Fibroblast of the aortic adventitia (primary cell): ENCODE results near the gene SSH2. TPM values are rescaled to one million over a fixed set of nuclear protein-coding genes. Genes with fewer than 3 reads are reported as not detected.

Experiments used
- DNase-seq: peaks from one replicate; pipeline ENCODE4 v3.0.0-alpha.2; 2010; ENCODE audit warnings: low read depth
- H3K4me3 ChIP-seq: 2 replicates; pipeline ENCODE4 v1.5.1; 2011; ENCODE audit warnings: low read depth, mild to moderate bottlenecking, control low read depth, low read length, moderate library complexity
- total RNA-seq: library from RNA; depleted of rRNA; stranded (reverse); fragments of >200 nt; gene quantifications from 2 replicates; pipeline ENCODE4 v1.2.3, GENCODE V29; 2012; ENCODE audit warnings: low replicate concordance
- TF ChIP-seq, protein P1 (sequence below): IDR thresholded peaks from 2 replicates; pipeline ENCODE4 v1.5.1; 2011; ENCODE audit warnings: mild to moderate bottlenecking, low read length, control low read depth, inconsistent platforms; ENCODE audit not compliant: insufficient read depth

SSH2 gene
- total RNA-seq, 1 donor, result 21.1 TPM

DNA sequence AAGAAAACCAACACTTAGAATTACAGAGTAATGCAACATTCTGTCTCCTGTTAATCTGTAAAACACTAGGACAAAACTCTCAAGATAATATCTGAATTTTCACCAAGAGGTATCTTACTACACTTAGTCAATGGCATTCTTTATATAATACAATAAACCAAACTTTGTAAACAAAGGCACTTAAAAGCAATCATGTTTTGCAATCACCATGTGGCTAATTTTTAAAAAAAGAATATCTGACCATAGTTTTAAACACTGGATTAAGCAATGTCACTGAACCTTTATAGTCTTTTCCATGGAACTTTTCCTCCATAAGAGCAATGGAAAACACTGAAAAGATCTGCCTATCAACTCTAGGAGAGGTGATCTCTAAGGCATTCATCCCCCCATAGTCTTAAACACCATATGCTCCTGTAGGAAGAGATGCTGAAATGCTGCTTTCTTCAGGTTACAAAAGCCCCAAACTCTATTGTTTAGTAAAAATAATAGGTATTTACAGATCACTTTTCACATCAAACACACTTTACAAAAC lies 163.2 kb downstream of the SSH2 start:
- no peak for DNase-seq
- H3K4me3 ChIP-seq, result no peak overlapping the region

DNA sequence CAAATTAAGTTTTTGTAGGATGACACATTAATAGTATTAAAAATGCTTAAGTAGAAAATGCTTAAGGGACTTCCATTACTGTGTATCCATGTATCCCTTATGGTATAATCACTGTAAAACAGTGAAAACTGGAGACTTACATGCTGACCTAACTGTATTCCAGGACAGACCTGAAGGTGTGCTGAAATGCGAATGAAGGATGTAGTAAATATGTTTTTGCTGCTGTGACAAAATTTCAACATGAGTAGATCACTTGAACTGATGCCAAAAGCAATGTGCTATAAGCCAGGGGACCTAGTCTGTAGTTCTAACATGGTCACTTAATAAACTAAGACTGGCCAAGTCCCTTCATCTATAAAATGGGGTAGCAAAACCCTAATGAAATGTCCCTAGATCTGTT lies 165.3 kb downstream of the SSH2 start:
- TF ChIP-seq, protein P1, sequence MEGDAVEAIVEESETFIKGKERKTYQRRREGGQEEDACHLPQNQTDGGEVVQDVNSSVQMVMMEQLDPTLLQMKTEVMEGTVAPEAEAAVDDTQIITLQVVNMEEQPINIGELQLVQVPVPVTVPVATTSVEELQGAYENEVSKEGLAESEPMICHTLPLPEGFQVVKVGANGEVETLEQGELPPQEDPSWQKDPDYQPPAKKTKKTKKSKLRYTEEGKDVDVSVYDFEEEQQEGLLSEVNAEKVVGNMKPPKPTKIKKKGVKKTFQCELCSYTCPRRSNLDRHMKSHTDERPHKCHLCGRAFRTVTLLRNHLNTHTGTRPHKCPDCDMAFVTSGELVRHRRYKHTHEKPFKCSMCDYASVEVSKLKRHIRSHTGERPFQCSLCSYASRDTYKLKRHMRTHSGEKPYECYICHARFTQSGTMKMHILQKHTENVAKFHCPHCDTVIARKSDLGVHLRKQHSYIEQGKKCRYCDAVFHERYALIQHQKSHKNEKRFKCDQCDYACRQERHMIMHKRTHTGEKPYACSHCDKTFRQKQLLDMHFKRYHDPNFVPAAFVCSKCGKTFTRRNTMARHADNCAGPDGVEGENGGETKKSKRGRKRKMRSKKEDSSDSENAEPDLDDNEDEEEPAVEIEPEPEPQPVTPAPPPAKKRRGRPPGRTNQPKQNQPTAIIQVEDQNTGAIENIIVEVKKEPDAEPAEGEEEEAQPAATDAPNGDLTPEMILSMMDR, result no peak
- no peak overlapping the region for H3K4me3 ChIP-seq
- no peak for DNase-seq

More for the DNA sequence above, 163.2 kb downstream of the SSH2 start:
- TF ChIP-seq, protein P1, result no peak

DNA sequence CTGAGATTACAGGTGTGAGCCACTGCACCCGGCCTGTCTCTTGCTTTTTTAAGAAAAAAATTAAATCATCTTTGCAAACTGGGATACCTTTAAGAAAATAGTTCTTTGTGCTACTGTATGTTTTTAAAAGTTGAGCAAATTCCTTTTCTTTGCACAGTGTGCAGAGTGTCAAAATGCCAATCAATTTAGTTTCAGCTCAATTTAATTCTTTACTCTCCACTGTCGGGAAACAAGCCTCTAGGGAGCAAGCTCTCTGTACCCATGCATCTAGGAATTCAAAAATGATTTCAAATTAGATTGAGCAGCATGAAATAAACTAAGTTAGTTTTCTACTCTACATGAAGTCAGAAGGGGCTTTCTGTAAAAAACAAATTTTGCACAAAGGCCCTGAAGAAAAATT lies 165.8 kb downstream of the SSH2 start:
- no peak overlapping the region for H3K4me3 ChIP-seq
- TF ChIP-seq, protein P1, result no peak
- DNase-seq, result no peak

DNA sequence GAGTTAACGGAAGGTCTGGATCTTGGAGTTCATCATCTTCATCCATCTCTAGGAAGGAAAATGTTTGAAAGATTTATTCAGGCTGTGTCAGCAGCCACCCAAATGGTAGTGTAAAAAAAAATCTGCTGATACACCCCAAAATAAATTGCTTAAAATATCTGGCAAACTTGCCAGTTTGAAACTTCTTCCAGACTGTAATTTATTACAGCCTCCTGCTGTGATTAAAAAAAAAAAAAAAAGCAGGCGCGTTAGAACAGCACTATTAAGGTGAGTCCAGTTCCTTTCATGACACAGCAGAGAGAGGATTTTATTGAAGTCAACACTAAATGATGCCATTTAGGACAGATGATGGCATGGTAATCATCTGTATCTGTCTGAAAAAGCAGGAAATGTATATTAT lies 166.8 kb downstream of the SSH2 start:
- DNase-seq, result no peak
- TF ChIP-seq, protein P1, result no peak
- H3K4me3 ChIP-seq, result no peak overlapping the region

DNA sequence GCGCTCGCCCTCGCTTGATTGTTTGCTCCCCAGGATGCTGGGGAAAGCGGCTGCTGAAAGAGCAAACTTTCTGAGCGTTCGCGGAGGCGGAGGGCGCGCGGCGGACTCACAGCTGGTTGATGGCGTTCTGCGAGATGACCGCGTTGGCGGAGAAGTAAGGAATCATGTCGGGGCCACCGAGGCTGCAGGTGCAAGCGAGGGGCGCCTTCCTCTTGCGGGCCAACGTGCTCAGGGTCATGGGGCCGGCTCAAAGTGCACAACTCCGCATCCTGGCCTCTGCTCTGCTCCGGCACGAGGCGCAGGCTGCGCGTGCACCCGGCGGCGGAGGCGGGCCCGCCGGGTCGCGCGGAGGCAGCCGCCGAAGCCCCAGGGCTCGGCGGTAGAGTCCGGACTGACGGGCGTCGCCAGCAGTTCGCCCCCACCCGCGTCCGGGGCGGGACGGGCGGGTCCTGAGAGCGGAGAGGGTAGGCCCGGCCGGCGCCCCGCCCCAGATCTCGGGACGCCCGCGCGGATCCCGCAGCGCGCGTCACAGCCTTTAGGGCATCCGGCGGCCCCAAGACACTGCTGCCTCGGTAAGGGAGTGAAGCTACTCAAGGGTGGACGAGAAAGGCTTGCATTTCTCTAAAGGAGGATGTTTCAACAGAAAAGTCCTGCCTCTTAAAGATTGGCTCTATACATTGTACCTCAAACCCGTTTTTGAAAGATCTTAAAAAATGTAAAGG lies 168.8 kb downstream of the SSH2 start:
- DNase-seq, result peak; percentile 85
- TF ChIP-seq, protein P1, result no peak

DNA sequence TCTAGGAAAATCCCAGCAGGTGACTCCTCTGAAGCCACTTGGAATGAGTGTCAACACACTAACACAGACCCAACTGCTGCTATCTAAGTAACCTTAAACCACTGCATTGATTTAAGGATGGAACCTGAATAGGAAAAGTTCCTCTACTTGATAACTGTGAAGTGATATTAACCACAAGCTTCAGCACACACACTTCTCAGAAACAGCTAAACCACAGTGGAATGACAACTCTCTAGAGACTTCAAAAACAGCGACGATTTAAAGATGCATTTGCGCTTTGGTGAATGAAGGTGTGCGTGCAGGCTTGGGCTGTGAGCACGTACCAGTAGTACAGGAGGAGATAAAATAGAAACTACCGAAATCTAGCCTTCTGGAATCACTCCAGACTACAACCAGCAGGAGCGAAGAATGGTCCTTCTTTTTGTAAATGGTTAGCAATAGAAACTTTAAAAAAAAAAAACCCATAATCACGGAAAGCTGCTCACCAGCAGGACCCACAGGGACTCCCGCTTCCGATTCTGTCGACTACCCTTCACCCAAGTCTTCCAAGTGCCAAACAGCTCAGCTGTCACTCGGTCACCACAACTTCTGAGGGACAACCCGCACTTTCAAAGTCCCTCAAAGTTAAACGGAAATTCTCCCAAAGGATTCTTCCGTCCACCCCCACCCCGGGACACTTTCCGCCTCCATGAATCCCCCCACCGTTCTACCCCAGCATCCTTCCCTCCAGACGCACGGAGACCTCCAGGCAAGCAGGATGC lies 169.6 kb downstream of the SSH2 start:
- H3K4me3 ChIP-seq, result peak overlapping the region; percentile 85
- TF ChIP-seq, protein P1, result no peak
- DNase-seq, result peak; percentile 64

More for the DNA sequence above, 168.8 kb downstream of the SSH2 start:
- peak overlapping the region; percentile 85 for H3K4me3 ChIP-seq
